Ammon's horn (tissue), 1 donor: ENCODE measurements around the gene SLC43A2.
"Not testable (repeated sequence)": the region's sequence is repeated elsewhere in the genome, so short reads cannot be mapped to it uniquely, and the experiment has no call there.

Experiments
- DNase-seq: peaks from one replicate; pipeline ENCODE4 v3.0.0-alpha.2; 2016; ENCODE audit warnings: low spot score

The SLC43A2 gene

DNA sequence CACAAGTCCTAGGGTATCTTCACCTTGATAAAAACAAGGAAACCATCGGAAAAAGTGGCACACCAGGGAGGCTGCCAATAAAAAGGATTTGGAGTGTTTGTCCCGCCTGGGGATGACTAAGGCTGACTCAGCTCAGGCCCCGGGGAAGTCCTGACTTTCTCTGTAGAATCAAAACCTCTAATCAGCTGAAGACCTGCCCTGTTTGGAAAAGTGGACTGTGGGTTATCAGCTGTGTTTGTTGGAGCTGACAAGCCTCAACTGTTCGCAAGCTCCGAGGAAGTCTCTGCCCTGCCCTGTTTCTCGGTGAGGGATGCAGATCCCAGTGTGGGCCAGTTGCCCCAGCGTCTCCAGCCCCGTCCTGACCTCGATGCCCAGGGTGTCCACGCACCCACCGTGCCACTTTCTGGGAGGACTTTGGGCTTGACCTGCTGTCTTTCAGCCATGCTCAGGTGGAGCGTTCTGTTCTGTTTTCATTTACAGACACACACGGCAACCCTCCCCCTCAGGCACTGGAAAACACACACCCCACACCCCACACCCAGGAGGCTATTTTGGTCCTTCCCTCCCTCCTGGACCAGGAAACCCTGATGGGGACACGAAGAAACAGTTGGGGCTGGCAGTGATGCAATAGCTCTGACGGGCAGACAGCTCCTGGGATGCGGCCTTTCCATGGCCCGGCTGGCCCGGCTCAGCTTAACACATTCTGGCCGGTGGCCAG is 38.4 kb downstream of the SLC43A2 start:
- DNase-seq, result no peak

GRCh38 chr17:1588821-1589585 is 39.6 kb downstream of the SLC43A2 start:
- no peak for DNase-seq

DNA sequence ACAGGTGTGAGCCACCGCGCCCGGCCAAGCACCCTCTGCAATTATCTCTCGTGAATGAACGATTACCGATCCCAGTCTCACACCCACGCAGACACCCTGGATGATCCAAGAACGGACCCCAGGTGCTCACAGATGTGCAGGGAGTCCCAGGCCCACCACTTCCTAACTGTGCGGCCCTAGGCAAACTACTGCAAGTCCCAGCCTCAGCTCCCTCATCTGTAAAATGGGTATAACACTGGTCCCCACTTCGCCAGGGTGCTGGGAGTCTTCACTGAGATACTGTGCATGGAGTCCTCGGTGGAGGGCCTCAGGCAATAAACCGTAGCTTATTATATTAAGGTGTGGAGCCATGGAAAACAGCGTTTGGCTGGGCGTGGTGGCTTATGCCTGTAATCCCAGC is 44.5 kb downstream of the SLC43A2 start:
- DNase-seq, result no peak

- DNase-seq, result no peak
Measured at GRCh38 chr17:1583556-1583955, 45.1 kb downstream of the SLC43A2 start.

DNA sequence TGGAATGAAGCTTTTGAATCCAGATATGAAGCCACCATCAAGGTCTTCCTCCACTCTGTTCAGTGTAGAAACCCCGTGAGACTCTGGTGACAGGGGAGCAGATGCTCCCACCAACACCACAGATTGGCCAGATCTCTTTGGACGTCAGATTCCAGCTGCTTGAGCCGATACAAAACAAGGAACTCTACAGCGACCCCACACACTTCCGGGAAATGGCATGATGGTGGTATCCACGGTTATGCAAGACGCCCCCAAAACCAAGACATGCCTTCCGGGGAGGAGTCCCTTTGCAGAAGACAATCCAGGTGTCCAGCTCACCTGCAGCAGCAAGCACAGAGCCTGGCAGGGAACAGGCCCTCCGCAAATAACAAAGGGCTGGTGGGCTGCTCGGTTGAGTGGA is 46.3 kb downstream of the SLC43A2 start:
- no peak for DNase-seq

DNA sequence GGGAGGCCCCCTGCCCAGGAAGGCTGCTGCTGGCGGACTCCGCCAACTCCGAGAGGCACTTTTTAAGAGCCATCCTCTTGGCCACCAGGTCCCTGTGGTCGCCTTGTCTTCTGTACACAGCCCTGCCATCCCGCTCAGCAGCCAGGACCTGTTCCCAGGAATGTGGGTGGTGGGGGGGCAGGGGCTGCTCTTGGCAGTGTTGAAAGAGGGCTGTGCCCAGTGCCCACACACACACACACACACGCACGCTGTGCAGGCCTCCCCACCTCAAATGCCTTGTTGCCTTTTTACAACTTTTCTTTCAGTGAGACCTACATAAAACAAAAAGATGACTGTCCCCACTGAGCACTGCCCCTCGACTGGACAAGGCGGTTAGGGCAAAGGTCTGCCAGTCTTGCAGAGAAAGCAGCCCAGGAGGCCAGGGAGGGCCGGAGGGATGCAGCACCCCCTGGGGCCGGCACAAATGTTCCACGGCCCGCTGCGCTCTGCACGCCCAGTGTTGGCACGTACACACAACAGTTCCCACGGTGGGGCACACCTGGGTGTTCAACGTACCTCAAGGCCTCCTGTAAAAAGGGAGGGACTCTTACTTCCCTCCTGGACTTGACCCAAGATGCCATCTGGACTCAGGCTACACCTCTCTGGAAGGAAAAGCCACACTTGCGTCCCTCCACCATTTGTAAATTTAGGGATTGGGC is 47.5 kb downstream of the SLC43A2 start:
- DNase-seq, result no peak

- no peak for DNase-seq
Measured at GRCh38 chr17:1578029-1578428, 50.6 kb downstream of the SLC43A2 start.

DNA sequence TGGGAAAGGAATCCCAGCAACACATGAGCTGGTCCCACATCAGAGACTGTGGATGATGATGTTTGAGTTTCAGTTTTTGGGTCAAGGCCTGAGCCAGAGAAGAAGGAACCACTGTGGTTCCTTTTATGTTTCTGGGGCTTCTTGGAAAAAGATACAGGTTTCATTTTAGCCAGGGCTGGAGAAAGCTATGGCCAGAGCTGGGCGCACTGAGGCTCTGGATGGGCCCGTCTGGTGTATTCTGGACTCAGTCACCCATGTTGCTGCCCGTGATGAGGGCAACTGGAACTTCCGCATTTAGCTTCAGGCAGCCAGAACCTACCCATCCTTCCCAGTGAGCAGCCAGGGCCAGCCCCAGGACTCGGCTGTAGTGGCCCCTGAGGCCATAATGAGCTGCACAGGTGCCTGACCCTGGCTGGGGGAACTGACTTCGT is 51.0 kb downstream of the SLC43A2 start:
- DNase-seq, result no peak

DNA sequence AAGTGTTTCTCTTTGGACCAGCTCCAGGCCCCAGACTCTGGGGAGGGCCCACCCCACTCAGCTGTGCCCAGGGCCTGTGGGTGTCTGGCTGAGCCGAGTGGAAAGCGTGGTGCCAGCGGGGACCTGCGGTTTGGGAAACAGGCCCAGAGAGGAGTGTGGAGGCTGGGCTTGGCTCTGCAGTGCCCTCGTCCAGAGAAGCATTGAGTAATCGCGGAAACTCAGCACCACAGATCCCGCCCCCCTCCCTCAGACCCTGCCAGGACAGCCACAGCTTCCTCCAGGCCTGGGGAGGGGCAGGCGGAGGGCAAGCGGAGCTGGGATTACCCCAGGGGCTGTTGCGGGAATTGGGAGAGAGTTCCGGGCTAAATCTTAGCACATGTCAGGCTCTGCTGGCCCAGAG is 51.5 kb downstream of the SLC43A2 start:
- peak; percentile 90 for DNase-seq

DNA sequence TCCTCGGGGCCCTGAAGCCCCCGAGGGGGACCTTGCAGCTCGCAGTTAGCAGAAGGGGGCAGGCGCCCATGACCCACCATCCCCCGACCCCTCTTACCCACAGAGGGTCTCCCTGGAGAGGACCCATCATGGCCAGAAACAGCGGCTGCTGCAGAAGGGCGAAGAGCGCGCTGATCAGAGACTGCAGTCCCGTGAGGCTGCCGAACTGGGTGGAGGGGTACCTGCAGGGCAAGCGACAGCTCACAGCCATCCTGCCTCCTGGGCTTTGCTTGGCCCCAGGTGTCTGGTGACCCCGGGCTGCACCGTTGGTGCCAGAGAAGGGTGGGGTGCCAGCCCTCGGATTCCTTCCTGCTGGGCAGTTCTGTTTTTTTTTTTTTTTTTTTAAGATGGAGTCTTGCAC is 52.1 kb downstream of the SLC43A2 start:
- DNase-seq, result no peak

DNA sequence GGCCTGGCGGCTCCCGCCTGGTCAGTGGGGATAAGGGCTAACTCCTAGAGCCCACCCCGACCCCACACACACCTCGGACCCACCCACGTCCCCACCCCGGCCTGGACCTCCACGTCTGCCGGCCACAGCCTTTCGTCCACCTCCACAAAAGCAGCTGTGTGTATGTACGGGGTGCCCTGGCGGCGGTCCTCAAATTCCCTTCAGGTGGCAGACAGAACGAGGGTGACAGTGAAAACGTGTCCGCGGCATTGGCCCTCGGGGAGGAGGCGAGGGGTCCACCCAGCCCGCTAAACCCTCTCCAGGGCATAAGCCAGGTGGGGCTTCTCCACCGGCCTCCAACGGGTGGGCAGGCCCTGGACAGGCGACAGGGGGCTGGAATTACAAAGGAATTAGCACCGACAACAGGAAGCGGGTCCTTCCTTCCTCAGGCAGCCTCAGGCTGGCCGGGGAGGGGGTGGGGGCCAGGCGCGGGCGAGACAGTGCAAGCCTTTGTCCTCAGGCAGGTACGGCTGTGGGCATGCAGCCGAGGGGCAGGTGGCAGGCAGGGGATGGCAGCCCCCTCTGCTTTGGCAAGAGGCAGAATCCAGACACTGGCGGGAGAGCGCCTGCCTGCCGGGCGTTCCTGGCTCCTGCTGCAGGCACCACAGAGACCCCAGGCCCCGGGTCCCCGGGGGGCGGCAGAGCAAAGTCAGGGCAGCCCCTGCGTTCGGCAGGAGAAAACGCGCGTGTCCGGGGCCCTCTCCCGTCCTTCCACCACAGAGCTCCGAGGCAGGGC is 53.8 kb downstream of the SLC43A2 start:
- DNase-seq, result no peak

GRCh38 chr17:1573932-1574696 is 54.5 kb downstream of the SLC43A2 start:
- peak; percentile 74 for DNase-seq

DNA sequence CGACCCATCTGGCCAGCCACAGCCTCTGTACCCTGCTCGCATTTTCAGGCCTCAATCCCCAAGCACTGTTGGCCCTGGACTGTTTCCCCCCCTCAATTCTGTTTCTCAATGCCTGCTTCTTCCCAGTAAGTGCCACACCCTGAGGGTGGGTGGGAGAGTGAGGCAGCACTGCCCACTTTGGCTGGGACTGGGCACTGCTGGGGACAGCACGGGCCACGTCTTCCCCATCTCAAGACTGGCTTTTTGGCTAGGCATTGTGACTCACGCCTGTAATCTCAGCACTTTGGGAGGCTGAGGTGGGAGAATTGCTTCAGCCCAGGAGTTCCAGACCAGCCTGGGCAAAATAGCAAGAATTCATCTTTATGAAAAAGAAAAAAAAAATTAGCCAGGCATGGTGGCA is 56.0 kb downstream of the SLC43A2 start:
- not testable (repeated sequence) for DNase-seq

DNA sequence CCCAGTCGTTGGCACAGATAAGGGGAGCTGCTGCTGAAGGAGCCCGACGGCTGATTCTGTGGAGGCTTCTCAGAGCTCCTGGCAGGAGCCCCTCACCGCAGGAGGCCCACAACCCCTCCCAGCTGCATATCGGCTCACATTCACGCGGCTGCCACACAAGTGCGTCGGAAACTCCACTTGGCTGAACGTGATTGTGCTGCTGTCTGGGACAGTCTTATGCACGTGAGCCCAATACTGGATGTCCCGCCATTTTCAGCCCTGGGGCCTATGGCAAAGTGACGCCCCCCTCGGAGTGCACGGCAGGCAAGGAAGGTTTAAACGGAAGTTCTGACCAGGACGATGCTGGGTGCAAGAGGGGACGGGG is 57.3 kb downstream of the SLC43A2 start:
- no peak for DNase-seq

GRCh38 chr17:1568950-1569810 is 59.5 kb downstream of the SLC43A2 start:
- no peak for DNase-seq

DNA sequence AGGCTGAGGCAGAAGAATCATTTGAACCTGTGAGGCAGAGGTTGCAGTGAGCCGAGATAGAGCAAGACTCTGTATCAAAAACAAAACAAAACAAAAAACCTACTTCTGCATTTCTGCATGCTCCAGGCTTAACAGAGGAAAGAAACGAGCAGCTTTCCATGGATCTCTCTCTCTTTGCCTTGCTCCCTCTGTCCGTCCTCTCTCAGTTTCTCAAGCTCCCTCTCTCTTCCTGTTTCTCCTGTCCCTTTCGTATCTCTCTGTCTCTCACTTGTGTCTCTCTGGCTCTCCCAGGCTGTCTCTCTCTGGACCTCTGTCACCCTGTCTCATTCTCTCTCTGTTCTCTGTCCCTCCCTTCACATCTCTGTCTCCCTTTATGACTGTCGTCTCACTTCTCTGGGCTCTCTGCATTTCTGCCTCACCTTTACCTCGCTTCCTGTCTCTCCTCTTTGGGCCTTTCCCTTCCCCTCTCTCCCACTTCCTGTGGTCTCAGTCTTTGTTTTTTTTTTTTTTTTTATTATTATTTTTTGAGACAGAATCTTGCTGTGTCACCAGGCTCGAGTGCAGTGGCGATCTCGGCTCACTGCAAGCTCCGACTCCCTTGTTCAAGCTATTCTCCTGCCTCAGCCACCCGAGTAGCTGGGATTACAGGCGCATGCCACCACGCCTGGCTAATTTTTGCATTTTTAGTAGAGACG is 62.0 kb downstream of the SLC43A2 start:
- DNase-seq, result no peak

DNA sequence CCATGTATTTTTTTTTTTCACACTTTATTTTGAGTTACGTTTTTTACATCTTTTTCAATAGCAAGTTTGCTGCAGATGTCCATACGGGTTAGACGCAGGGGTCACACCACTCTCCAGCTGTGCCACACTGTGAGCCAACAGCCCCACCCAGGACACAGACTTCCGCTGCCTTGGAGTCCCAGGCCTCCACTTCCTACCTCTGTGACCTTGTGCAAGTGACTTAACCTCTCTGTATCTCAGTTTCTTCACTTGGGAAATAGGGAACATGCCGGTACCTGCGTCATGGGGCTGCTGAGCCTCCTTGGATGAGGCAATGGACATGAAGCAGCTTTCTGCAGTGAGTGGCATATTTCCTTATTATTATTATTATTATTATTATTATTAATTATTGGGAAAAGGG is 62.8 kb downstream of the SLC43A2 start:
- DNase-seq, result no peak

DNA sequence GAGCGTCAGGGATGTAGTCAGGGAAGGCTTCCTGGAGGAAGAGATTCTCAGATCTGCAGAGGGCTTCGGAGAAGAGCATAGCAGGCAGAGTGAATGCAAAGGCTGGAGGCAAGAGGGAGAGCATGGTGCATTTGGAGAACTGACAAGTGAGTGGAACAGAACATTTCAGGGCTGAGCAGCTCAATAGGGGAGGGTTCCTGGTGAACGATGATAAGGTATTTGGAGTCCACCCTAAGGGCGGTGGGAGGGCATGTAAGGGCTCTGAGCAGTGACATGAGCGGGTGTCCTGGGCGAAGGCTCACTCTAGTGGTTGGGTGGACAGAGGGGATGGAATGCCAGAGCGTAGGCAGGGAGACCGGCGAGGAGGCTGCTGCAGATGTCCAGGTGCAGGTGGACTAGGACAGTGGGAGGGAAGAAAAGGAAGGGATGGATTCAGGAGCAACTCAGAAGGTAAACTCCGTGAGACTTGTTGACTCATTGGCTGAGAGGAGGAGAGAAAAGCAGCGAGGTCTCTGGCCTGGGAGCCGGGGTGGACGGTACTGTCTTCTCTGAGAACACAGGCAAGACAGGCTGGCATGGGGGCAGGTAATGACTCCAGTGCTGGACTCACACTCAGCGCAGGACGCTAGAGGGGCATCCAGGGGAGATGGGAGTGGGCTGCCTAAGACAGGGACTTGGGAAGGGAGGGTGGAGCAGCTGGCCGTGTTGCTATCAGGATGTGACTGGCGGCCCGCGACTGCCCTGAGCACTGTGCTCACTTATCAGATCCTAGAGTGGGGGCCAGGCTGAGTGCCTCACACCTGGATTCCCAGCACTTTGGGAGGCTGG is 64.6 kb downstream of the SLC43A2 start:
- no peak for DNase-seq

DNA sequence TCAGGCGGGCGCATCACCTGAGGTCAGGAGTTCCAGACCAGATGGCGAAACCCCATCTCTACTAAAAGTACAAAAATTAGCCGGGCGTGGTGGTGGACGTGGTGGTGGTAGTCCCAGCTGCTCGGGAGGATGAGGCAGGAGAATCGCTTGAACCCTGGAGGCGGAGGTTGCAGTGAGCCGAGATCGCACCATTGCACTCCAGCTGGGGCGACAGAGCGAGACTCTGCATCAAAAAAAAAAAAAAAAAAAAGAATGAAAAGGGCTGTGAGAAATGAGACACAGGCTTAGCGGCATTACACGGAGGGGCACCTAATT is 65.2 kb downstream of the SLC43A2 start:
- not testable (repeated sequence) for DNase-seq
